ENCODE results near the gene GFM1. TPM values are rescaled to one million over a fixed set of nuclear protein-coding genes. Genes with fewer than 3 reads are reported as not detected.

GFM1 gene
- total RNA-seq, 4 donors from 2014 or later: 52.6 to 84.4 (median 76.2) TPM

DNA sequence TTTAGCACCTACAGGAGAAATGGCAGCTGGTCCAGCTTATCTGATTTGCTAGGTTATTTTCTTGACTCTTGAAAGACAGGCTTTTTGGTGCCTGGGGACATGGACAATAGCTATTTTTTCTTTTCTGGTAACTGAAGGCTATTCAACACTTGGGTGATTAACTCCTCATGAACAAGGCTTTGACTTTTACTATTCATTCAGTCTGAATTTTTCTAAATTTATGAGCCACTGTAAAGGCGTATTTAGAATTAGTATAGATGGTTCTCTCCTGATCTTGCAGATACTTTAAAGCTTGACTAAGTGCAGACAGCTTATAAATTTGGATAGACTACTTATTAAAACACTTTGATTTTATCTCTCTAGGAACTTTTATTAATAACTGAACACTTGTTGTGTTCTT, 18.4 kb upstream of the GFM1 start:
- H3K9me3 ChIP-seq: no peaks in the 10 kb centered on the region
- DNase-seq (no peak), ATAC-seq (no peak)
- intact Hi-C loops (cut with DNase I; ENCODE audit: low total_unique reads) (no loop called here), in situ Hi-C loops (cut with MboI; ENCODE audit: low sequenced_read_pairs in 4 of 4) (loop anchor here in 1 of 4 donors (25.0 kb wide), 1 partner anchor 514 kb away; the partner anchor contains the start of genes RSRC1 and SHOX2)
- H3K27ac ChIP-seq: no peak overlapping the region
- no peaks in the 10 kb centered on the region for H3K4me1 ChIP-seq
- H3K36me3 ChIP-seq: no peaks in the 10 kb centered on the region
- no peaks in the 10 kb centered on the region for H3K27me3 ChIP-seq
- TF ChIP-seq CTCF (IDR thresholded peaks at IDR 0.05 in 4 of 5, conservative IDR thresholded peaks at IDR 0.05 in 1 of 5) (no peak), POLR2A (IDR thresholded peaks at IDR 0.05) (no peak)
- no peak overlapping the region for H3K4me3 ChIP-seq

- H3K9me3 ChIP-seq: no peaks in the 10 kb centered on the region
- H3K27me3 ChIP-seq: no peaks in the 10 kb centered on the region
- no peak overlapping the region for H3K27ac ChIP-seq
- no peak overlapping the region for H3K4me3 ChIP-seq
- DNase-seq (no peak), ATAC-seq (no peak)
- H3K36me3 ChIP-seq: no peaks in the 10 kb centered on the region
- in situ Hi-C loops (cut with MboI; ENCODE audit: low sequenced_read_pairs in 4 of 4): loop anchor here in 1 of 4 donors (25.0 kb wide), 1 partner anchor 520 kb away; the partner anchor contains the start of genes RSRC1 and SHOX2
- H3K4me1 ChIP-seq: no peaks in the 10 kb centered on the region
- TF ChIP-seq CTCF (IDR thresholded peaks at IDR 0.05 in 4 of 5, conservative IDR thresholded peaks at IDR 0.05 in 1 of 5) (no peak), POLR2A (IDR thresholded peaks at IDR 0.05) (no peak)
- intact Hi-C loops (cut with DNase I; ENCODE audit: low total_unique reads): no loop called here
Observed at GRCh38 chr3:158631981-158632380, 12.3 kb upstream of the GFM1 start.

DNA sequence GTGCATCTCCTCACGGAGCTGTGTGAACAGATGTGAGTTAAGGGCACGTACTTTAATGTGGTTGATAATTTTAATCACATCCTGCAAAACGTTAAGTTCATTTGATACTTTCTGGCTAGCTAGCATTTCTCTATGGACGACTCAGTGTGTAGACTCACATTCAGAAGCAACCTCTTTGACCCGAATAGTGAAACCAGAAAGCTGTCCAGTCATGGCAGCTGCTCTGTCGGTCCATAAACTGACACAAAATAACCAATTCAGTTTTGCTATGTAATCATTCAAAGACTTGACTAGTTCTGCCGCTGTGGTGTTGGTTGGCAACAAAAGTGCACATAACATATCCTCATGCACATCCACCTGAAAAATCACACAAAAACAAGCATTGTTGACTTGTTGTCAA, 3.7 kb upstream of the GFM1 start:
- Histone ChIP-seq H3K27me3 (no peaks in the 10 kb centered on the region), H3K9me3 (no peaks in the 10 kb centered on the region), H3K4me1 (peaks cover 4 to 8% of the 10 kb centered on the region in 2 donors), H3K36me3 (no peaks in the 10 kb centered on the region), H3K4me3 (no peak overlapping the region), H3K27ac (no peak overlapping the region)
- no peak for TF ChIP-seq POLR2A (IDR thresholded peaks at IDR 0.05)
- no peak for TF ChIP-seq CTCF (IDR thresholded peaks at IDR 0.05 in 4 of 5, conservative IDR thresholded peaks at IDR 0.05 in 1 of 5)
- DNase-seq (no peak), ATAC-seq (no peak)
- intact Hi-C loops (cut with DNase I; ENCODE audit: low total_unique reads): loop anchor here (5.0 kb wide), 4 partner anchors 68 to 1558 kb away; partner anchors contain the start of genes MFSD1 and MLF1
- in situ Hi-C loops (cut with MboI; ENCODE audit: low sequenced_read_pairs in 4 of 4): loop anchor here in 1 of 4 donors (25.0 kb wide), 1 partner anchor 528 kb away; the partner anchor contains the start of genes RSRC1 and SHOX2

DNA sequence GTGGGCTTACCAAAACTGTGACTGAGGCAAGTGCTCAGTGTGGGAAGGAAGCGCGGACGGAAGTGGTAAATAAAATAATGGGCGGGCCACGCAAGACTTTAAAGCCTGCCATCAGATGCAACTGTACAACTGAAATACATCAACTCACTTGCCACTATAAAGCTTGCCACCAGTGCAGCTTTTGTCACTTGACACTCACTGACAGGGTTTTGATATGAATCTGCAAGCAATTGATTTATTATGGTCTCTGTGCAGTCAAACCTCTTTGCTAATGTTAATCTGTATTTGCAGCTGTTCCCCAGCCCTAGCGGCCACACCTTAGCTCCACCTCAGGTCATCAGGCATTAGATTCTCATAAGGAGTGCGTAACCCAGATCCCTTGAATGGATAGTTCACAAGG, 2.3 kb upstream of the GFM1 start:
- H3K36me3 ChIP-seq: peaks cover 0 to 12% of the 10 kb centered on the region in 2 donors
- H3K4me1 ChIP-seq: peaks cover 18 to 20% of the 10 kb centered on the region in 2 donors
- in situ Hi-C loops (cut with MboI; ENCODE audit: low sequenced_read_pairs in 4 of 4) (loop anchor here in 1 of 4 donors (25.0 kb wide), 1 partner anchor 530 kb away; the partner anchor contains the start of genes RSRC1 and SHOX2), intact Hi-C loops (cut with DNase I; ENCODE audit: low total_unique reads) (loop anchor here (5.0 kb wide), 4 partner anchors 70 to 1560 kb away; partner anchors contain the start of genes MFSD1 and MLF1)
- H3K9me3 ChIP-seq: no peaks in the 10 kb centered on the region
- ATAC-seq (no peak), DNase-seq (no peak)
- H3K27ac ChIP-seq: no peak overlapping the region
- no peaks in the 10 kb centered on the region for H3K27me3 ChIP-seq
- H3K4me3 ChIP-seq: no peak overlapping the region
- TF ChIP-seq POLR2A (IDR thresholded peaks at IDR 0.05) (no peak), CTCF (IDR thresholded peaks at IDR 0.05 in 4 of 5, conservative IDR thresholded peaks at IDR 0.05 in 1 of 5) (no peak)

All from gastrocnemius medialis (tissue), 4 donors.